A549 (cell line): ENCODE results near the gene SLC37A2.
"Not testable (repeated sequence)": the region's sequence is repeated elsewhere in the genome, so short reads cannot be mapped to it uniquely, and the experiment has no call there.

Source experiments
- CEBPB ChIP-seq, 2 experiments: fragments of >200 bp in 1 of 2; sonication (Bioruptor Twin) in 1 of 2; formaldehyde crosslinking in 1 of 2; IDR thresholded peaks; 2 replicates each; pipeline ENCODE4 v1.6.1; 2012 to 2016
- EHF ChIP-seq: fragments of 250-450 bp; sonication (Bioruptor Pico); IDR thresholded peaks from 2 replicates; pipeline ENCODE4 v1.5.0; 2020; ENCODE audit warnings: mild to moderate bottlenecking
- EP300 ChIP-seq, 2 experiments: fragments of >200 bp; sonication (Bioruptor Twin); formaldehyde crosslinking; IDR thresholded peaks; 2 replicates in 1 of 2; 3 replicates in 1 of 2; pipeline ENCODE4 v1.6.1; 2016 to 2017
- FOSL2 ChIP-seq, 2 experiments: fragments of 450-650 bp in 1 of 2; fragments of >200 bp in 1 of 2; sonication (Bioruptor Twin) in 1 of 2; formaldehyde crosslinking; IDR thresholded peaks; 2 replicates each; pipeline versions ENCODE4 v1.5.0 to v1.6.1; 2016 to 2020; ENCODE audit warnings: mild to moderate bottlenecking in 1 of 2, moderate library complexity in 1 of 2
- HOXA7 ChIP-seq: fragments of 250-450 bp; sonication (Bioruptor Pico); IDR thresholded peaks from 2 replicates; pipeline ENCODE4 v1.5.0; 2020; ENCODE audit warnings: mild to moderate bottlenecking, moderate library complexity
- MAFK ChIP-seq: fragments of 450-650 bp; IDR thresholded peaks from 2 replicates; pipeline ENCODE4 v1.6.1; 2014; ENCODE audit not compliant: partially characterized antibody
- NFE2L2 ChIP-seq: fragments of 150-350 bp; conservative IDR thresholded peaks from 2 replicates; pipeline ENCODE4 v1.6.1; 2014; ENCODE audit warnings: low read length
- NPAS2 ChIP-seq: fragments of 250-450 bp; sonication (Bioruptor Pico); IDR thresholded peaks from 2 replicates; pipeline ENCODE4 v1.8.0; 2022; ENCODE audit warnings: mild to moderate bottlenecking, moderate library complexity, borderline replicate concordance
- RFX5 ChIP-seq: fragments of 450-650 bp; IDR thresholded peaks from 2 replicates; pipeline ENCODE4 v1.7.1; 2014; ENCODE audit warnings: antibody characterized with exemption, mild to moderate bottlenecking, moderate library complexity
- TF ChIP-seq, protein P1 (sequence below): fragments of >200 bp; sonication (Bioruptor Twin); formaldehyde crosslinking; IDR thresholded peaks from 3 replicates; pipeline ENCODE4 v1.5.1; 2016
- TF ChIP-seq, protein P2 (sequence below): fragments of 150-350 bp; IDR thresholded peaks from 2 replicates; pipeline ENCODE4 v1.6.1; 2014; ENCODE audit warnings: low read depth, mild to moderate bottlenecking, low read length

DNA sequence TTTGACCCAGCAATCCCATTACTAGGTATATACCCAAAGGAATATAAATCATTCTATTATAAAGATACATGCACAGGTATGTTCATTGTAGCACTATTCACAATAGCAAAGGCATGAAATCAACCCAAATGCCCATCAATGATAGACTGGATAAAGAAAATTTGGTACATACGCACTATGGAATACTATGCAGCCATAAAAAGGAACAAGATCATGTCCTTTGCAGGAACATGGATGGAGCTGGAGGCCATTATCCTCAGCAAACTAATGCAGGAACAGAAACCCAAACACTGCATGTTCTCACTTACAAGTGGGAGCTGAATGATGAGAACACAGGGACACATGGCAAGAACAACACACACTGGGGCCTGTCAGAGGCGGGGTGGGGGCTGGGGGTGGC is 7.0 kb upstream of the SLC37A2 start:
- TF ChIP-seq, protein P1, sequence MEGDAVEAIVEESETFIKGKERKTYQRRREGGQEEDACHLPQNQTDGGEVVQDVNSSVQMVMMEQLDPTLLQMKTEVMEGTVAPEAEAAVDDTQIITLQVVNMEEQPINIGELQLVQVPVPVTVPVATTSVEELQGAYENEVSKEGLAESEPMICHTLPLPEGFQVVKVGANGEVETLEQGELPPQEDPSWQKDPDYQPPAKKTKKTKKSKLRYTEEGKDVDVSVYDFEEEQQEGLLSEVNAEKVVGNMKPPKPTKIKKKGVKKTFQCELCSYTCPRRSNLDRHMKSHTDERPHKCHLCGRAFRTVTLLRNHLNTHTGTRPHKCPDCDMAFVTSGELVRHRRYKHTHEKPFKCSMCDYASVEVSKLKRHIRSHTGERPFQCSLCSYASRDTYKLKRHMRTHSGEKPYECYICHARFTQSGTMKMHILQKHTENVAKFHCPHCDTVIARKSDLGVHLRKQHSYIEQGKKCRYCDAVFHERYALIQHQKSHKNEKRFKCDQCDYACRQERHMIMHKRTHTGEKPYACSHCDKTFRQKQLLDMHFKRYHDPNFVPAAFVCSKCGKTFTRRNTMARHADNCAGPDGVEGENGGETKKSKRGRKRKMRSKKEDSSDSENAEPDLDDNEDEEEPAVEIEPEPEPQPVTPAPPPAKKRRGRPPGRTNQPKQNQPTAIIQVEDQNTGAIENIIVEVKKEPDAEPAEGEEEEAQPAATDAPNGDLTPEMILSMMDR: not testable (repeated sequence)
- TF ChIP-seq CEBPB (IDR thresholded peaks at IDR 0.05); MAFK; EP300 (IDR thresholded peaks at IDR 0.05); FOSL2 (IDR thresholded peaks at IDR 0.05); FOSL2 (CRISPR knock-in tag; IDR thresholded peaks at IDR 0.05); NFE2L2; HOXA7 (CRISPR knock-in tag); RFX5; EHF (CRISPR knock-in tag); NPAS2: not testable (repeated sequence)
- TF ChIP-seq, protein P2, sequence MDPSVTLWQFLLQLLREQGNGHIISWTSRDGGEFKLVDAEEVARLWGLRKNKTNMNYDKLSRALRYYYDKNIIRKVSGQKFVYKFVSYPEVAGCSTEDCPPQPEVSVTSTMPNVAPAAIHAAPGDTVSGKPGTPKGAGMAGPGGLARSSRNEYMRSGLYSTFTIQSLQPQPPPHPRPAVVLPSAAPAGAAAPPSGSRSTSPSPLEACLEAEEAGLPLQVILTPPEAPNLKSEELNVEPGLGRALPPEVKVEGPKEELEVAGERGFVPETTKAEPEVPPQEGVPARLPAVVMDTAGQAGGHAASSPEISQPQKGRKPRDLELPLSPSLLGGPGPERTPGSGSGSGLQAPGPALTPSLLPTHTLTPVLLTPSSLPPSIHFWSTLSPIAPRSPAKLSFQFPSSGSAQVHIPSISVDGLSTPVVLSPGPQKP: not testable (repeated sequence)
